Psoas muscle (tissue), 8 donors: ENCODE results near the gene TENM4. TPM values are rescaled to one million over a fixed set of nuclear protein-coding genes. Genes with fewer than 3 reads are reported as not detected.

Source experiments
- ATAC-seq, 4 donors: fragments of 200-7000 bp; cut with Tn5 transposase; one replicate each; pipeline ENCODE4 v1.9.1; 2020; ENCODE audit warnings: moderate library complexity in 3 of 4, mild to moderate bottlenecking in 2 of 4
- DNase-seq, 2 donors: peaks; one replicate each; pipeline ENCODE4 v3.0.0-alpha.2; 2020
- H3K27ac ChIP-seq: fragments of 200-600 bp; one replicate; pipeline ENCODE4 v1.8.0; 2022
- H3K27me3 ChIP-seq, 3 donors: fragments of 200-600 bp in 1 of 3; one replicate each; pipeline versions ENCODE4 v1.6.1 to v1.8.0; 2013 to 2022; ENCODE audit warnings: low read length in 2 of 3, mild to moderate bottlenecking in 2 of 3, moderate library complexity in 1 of 3; ENCODE audit not compliant: insufficient read depth in 3 of 3
- H3K36me3 ChIP-seq, 2 donors: fragments of 200-600 bp in 1 of 2; one replicate each; pipeline versions ENCODE4 v1.6.1 to v1.8.0; 2013 to 2022; ENCODE audit warnings: low read depth in 1 of 2, mild to moderate bottlenecking in 1 of 2, moderate library complexity in 1 of 2; ENCODE audit not compliant: insufficient read depth in 1 of 2
- H3K4me1 ChIP-seq: fragments of 200-600 bp; one replicate; pipeline ENCODE4 v1.8.0; 2022
- H3K4me3 ChIP-seq: fragments of 200-600 bp; one replicate; pipeline ENCODE4 v1.8.0; 2022; ENCODE audit warnings: mild to moderate bottlenecking
- H3K9me3 ChIP-seq: fragments of 200-600 bp; one replicate; pipeline ENCODE4 v1.8.0; 2022
- CTCF ChIP-seq: fragments of 200-600 bp; IDR thresholded peaks from one replicate; pipeline ENCODE4 v1.8.0; 2022; ENCODE audit warnings: antibody characterized with exemption
- WGBS, 3 donors: extraction: QIAGEN DNeasy Blood & Tissue Kit; methylation state at CpG; one replicate each; pipeline versions ENCODE4 v1.1.6 to v1.1.7; 2013; 5-methylcytosine and 5-hydroxymethylcytosine counted together
- intact Hi-C, 2 donors: fragments of 100-400 bp; cut with DNase I; formaldehyde crosslinking; loops; one replicate each; pipeline versions ENCODE4 v1.11.0 to v1.14.2; 2022
- polyA plus RNA-seq, 3 donors: library from polyadenylated mRNA; stranded (reverse); fragments of 200-250 nt; gene quantifications; one replicate each; pipeline ENCODE4 v1.2.3, GENCODE V29; 2013
- total RNA-seq, 4 donors: library from RNA; stranded (reverse); fragmentation: NEBNext Ultra II Directional in 2 of 4; extraction: Animal tissue kit (Norgen Biotek cat#: 25700) in 2 of 4; gene quantifications; one replicate each; pipeline versions ENCODE4 v1.2.1 to v1.2.4, GENCODE V29; 2021 to 2023
- donor health status: healthy with polysubstance abuse.
- donor health status: DM: no; HTN: no; CAD: no; lungs with moderate emphysema.
- donor health status: Bipolar disorder and iron deficiency.
- donor health status: healthy.
- donor health status: DM: yes; HTN: yes; CAD: no.
- donor health status: DM: no; HTN: no; CAD: no.
- donor health status: DM: no; HTN: no; CAD: no.
- donor health status: DM: yes; HTN: yes; CAD: no.

The TENM4 gene
- total and polyA plus RNA-seq, 7 donors, result 0.05 to 1.7 (median 0.48) TPM

DNA sequence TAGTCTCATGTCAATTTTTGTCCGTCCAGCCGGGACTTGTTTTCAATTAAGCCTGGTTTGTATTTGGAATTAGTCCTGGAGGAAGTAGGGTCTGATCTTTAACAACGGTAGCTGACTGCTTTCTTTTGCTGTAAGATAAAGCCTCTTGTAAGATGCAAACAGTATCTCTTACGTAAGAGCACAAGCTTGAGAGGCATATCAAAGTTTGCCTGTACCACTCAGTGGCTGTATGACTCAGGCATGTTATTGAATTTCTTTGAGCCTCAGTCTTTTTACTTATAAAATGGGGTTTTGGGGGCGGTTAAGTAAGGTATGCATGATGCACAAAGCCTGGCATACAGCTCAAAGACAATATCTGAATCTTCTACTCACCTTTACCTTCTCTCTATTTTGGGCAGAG, 667.8 kb downstream of the TENM4 start:
- Histone ChIP-seq H3K27me3 (no peaks in the 10 kb centered on the region), H3K36me3 (no peaks in the 10 kb centered on the region), H3K9me3 (no peaks in the 10 kb centered on the region), H3K4me1 (no peaks in the 10 kb centered on the region), H3K27ac (no peak overlapping the region), H3K4me3 (no peak overlapping the region)
- DNase-seq (no peak), ATAC-seq (no peak)
- intact Hi-C loops, result no loop called here
- WGBS, 3 donors, result 86 to 94% (median 91%) methylated on average over 5 of the region's 5 CpGs
- TF ChIP-seq CTCF, result no peak

- intact Hi-C loops, result no loop called here
- no peak for TF ChIP-seq CTCF
- H3K4me1 ChIP-seq, result no peaks in the 10 kb centered on the region
- no peaks in the 10 kb centered on the region for H3K36me3 ChIP-seq
- 91 to 92% (median 91%) methylated on average over 3 of the region's 3 CpGs for WGBS, 3 donors
- DNase-seq (no peak), ATAC-seq (no peak)
- no peak overlapping the region for H3K27ac ChIP-seq
- H3K9me3 ChIP-seq, result no peaks in the 10 kb centered on the region
- no peaks in the 10 kb centered on the region for H3K27me3 ChIP-seq
- no peak overlapping the region for H3K4me3 ChIP-seq
These were observed 668.6 kb downstream of the TENM4 start for GRCh38 chr11:78772186-78772585.

GRCh38 chr11:78770931-78771330, 669.9 kb downstream of the TENM4 start:
- intact Hi-C loops, result no loop called here
- Histone ChIP-seq H3K27me3 (no peaks in the 10 kb centered on the region), H3K4me1 (no peaks in the 10 kb centered on the region), H3K4me3 (no peak overlapping the region), H3K27ac (no peak overlapping the region), H3K9me3 (no peaks in the 10 kb centered on the region), H3K36me3 (no peaks in the 10 kb centered on the region)
- WGBS, 3 donors, result 92 to 94% (median 93%) methylated on average over 6 of the region's 6 CpGs
- DNase-seq, result no peak
- TF ChIP-seq CTCF, result no peak
- ATAC-seq, result no peak

DNA sequence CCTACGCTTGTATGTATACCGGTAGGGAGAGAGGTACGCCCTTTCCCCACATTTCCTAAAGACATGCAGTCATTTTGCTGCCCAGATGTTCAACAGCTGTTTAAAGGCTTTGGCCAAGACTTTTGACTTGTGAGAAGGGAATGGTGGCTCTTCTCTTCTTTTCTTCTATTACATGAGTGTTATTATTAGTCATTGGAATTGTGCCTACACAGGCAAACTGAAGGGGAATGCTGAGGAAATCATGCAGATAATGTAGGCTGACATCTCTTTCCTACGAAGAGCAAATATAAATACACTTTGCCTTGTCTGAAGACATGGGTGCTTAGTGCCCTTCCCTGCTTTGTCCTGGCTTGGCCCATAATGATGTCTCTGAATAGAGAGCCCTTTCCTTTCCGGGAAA, 671.9 kb downstream of the TENM4 start:
- no peak for ATAC-seq
- WGBS, 3 donors, result 63 to 70% (median 69%) methylated on average over 5 of the region's 5 CpGs

More for the DNA sequence above, 671.9 kb downstream of the TENM4 start:
- intact Hi-C loops, result no loop called here
- H3K27ac ChIP-seq, result no peak overlapping the region
- H3K9me3 ChIP-seq, result no peaks in the 10 kb centered on the region
- DNase-seq, result no peak
- H3K36me3 ChIP-seq, result no peaks in the 10 kb centered on the region
- no peak for TF ChIP-seq CTCF
- H3K4me3 ChIP-seq, result no peak overlapping the region
- H3K27me3 ChIP-seq, result no peaks in the 10 kb centered on the region
- H3K4me1 ChIP-seq, result no peaks in the 10 kb centered on the region
